HUES64 (cell line): ENCODE measurements around the gene GBF1.

Experiments
- H3K27ac ChIP-seq: 2 replicates; pipeline ENCODE4 v1.7.0; 2013; ENCODE audit warnings: low read depth, low read length, inconsistent platforms
- H3K27me3 ChIP-seq: 2 replicates; pipeline ENCODE4 v1.6.1; 2013; ENCODE audit warnings: mild to moderate bottlenecking, low read length; ENCODE audit not compliant: insufficient read depth
- H3K36me3 ChIP-seq: 2 replicates; pipeline ENCODE4 v1.6.1; 2013; ENCODE audit warnings: mild to moderate bottlenecking, low read length; ENCODE audit not compliant: insufficient read depth
- H3K4me1 ChIP-seq: 2 replicates; pipeline ENCODE4 v1.6.1; 2013; ENCODE audit warnings: mild to moderate bottlenecking, low read length, moderate library complexity; ENCODE audit not compliant: insufficient read depth
- H3K4me3 ChIP-seq: 2 replicates; pipeline ENCODE4 v1.5.1; 2013; ENCODE audit warnings: mild to moderate bottlenecking, low read length, moderate library complexity
- H3K9ac ChIP-seq: 2 replicates; pipeline ENCODE4 v1.6.1; 2013; ENCODE audit warnings: mild to moderate bottlenecking, low read depth, low read length
- H3K9me3 ChIP-seq: 2 replicates; pipeline ENCODE4 v1.6.1; 2013; ENCODE audit warnings: low read depth, low read length; ENCODE audit not compliant: insufficient read depth
- WGBS: fragments of 150-250, 120-280 bp; methylation state at CpG from one replicate; pipeline ENCODE4 v1.1.7; 2013; ENCODE audit warnings: missing lambda C conversion rate; 5-methylcytosine and 5-hydroxymethylcytosine counted together

Gene GBF1

DNA sequence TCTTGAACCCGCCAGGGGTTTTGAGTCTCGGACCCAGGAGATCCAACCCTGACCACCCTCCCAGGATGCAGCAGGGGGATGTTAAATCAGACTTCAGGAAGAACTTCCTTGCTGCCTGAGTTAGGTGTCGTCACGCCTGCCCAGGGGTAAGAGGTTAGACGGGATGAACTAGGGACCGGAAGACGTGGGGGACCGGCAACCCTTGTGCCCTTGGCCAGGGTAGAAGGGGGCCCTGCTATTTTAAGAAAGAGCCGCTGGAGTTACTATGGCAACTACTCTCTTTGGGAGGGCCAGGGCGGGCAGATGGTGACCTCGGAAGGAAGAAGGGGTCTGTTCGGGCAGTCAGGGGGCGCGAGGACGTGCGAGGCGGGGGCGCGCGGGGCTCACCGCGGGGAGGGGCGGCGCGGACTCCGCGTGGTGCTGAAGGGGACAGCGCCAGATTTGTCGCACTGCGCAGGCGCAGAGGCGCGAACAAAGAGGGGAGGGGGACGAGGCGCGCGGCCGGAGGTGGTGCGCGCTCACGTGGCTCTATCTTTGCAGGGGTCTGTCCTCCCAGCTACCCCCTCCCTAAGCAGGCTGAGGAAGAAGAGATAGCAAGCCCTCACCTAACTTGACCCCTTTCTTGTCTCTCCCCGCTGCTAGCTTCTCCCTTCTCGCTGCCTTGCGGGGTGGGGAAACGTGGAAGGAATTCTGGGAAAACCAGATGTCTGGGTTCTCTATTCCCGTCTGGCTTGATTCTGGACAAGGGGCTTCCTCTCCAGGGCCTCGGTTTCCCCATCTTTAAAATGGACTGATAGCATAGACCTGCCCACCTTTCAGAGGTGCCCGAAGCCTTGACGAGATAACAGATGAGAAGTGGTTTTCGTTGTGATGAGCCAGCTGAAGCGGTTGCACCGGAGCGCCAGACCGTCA is 174.2 kb downstream of the GBF1 start:
- Histone ChIP-seq H3K36me3 (peaks cover 16% of the 10 kb centered on the region), H3K9me3 (no peaks in the 10 kb centered on the region), H3K9ac (no peak overlapping the region), H3K27me3 (peaks cover 12% of the 10 kb centered on the region), H3K27ac (peak overlapping the region; percentile 57; the same call in 1 of the 2 replicates), H3K4me1 (peaks cover 10% of the 10 kb centered on the region), H3K4me3 (peak overlapping the region; percentile 72)
- 1% methylated on average over 53 of the region's 54 CpGs for WGBS

- Histone ChIP-seq H3K27me3 (peaks cover 12% of the 10 kb centered on the region), H3K4me3 (peak overlapping the region; percentile 72), H3K4me1 (peaks cover 10% of the 10 kb centered on the region), H3K36me3 (peaks cover 17% of the 10 kb centered on the region), H3K9ac (0 out of 2 replicates have a peak overlapping the region, but pooled peaks have one; percentile 78), H3K27ac (peak overlapping the region; percentile 86; the same call in 1 of the 2 replicates), H3K9me3 (no peaks in the 10 kb centered on the region)
- WGBS: under 1% methylated on average over 14 of the region's 21 CpGs
These were observed 174.9 kb downstream of the GBF1 start for GRCh38 chr10:102420181-102420713.

GRCh38 chr10:102420714-102421506 is 175.6 kb downstream of the GBF1 start, which contains the start of gene FBXL15:
TSS of gene FBXL15 (plus strand) at chr10:102420836. CDS start at chr10:102421130, 294 bp downstream.
- Histone ChIP-seq H3K9ac (peak within 1 kb of the TSS; percentile 78), H3K9me3 (no peaks in the 10 kb centered on the region), H3K27ac (peak within 1 kb of the TSS; percentile 86; the same call in 1 of the 2 replicates), H3K4me3 (peak within 1 kb of the TSS; percentile 72), H3K36me3 (peaks cover 17% of the 10 kb centered on the region), H3K4me1 (peaks cover 10% of the 10 kb centered on the region), H3K27me3 (peaks cover 12% of the 10 kb centered on the region)
- under 1% methylated on average over 66 of the region's 66 CpGs for WGBS

DNA sequence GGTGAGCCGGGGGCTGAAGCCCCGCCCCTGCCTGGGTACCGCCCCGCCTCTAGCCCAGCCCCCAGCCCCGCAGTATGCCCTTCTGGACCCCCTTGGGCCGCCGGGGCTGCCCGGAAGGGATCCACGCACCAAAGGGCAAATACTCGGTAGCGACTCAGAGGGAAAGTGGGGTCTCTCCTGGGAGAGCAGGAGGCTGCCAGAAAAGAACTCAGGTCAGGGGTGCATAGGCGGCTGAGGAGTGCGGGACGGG is 176.1 kb downstream of the GBF1 start:
- H3K36me3 ChIP-seq: peaks cover 17% of the 10 kb centered on the region
- H3K4me3 ChIP-seq: peak overlapping the region; percentile 72
- H3K9ac ChIP-seq: peak overlapping the region; percentile 78
- no peaks in the 10 kb centered on the region for H3K9me3 ChIP-seq
- H3K4me1 ChIP-seq: peaks cover 10% of the 10 kb centered on the region
- peak overlapping the region; percentile 86; the same call in 1 of the 2 replicates for H3K27ac ChIP-seq
- peaks cover 12% of the 10 kb centered on the region for H3K27me3 ChIP-seq
- WGBS: 1% methylated on average over 14 of the region's 14 CpGs

GRCh38 chr10:102421757-102422512 is 176.6 kb downstream of the GBF1 start:
- Histone ChIP-seq H3K36me3 (peaks cover 17% of the 10 kb centered on the region), H3K4me3 (peak overlapping the region; percentile 72), H3K27me3 (peaks cover 12% of the 10 kb centered on the region), H3K9ac (peak overlapping the region; percentile 78), H3K9me3 (no peaks in the 10 kb centered on the region), H3K4me1 (peaks cover 10% of the 10 kb centered on the region), H3K27ac (no peak overlapping the region; the same call in 1 of the 2 replicates)
- 5% methylated on average over 62 of the region's 62 CpGs for WGBS

- H3K27ac ChIP-seq: no peak overlapping the region
- 18% methylated on average over 28 of the region's 28 CpGs for WGBS
- H3K27me3 ChIP-seq: peaks cover 12% of the 10 kb centered on the region
- H3K4me3 ChIP-seq: peak overlapping the region; percentile 72
- H3K36me3 ChIP-seq: peaks cover 17% of the 10 kb centered on the region
- H3K9ac ChIP-seq: 0 out of 2 replicates have a peak overlapping the region, but pooled peaks have one; percentile 78
- no peaks in the 10 kb centered on the region for H3K9me3 ChIP-seq
- peaks cover 10% of the 10 kb centered on the region for H3K4me1 ChIP-seq
These were observed 177.3 kb downstream of the GBF1 start for GRCh38 chr10:102422545-102423129.

- H3K27me3 ChIP-seq: peaks cover 9% of the 10 kb centered on the region
- no peaks in the 10 kb centered on the region for H3K9me3 ChIP-seq
- H3K27ac ChIP-seq: no peak overlapping the region
- H3K4me1 ChIP-seq: peaks cover 6% of the 10 kb centered on the region
- no peak overlapping the region for H3K4me3 ChIP-seq
- H3K9ac ChIP-seq: no peak overlapping the region
- WGBS: 95% methylated on average over 13 of the region's 13 CpGs
- H3K36me3 ChIP-seq: peaks cover 17% of the 10 kb centered on the region
These were observed 178.1 kb downstream of the GBF1 start for GRCh38 chr10:102423372-102423968.

DNA sequence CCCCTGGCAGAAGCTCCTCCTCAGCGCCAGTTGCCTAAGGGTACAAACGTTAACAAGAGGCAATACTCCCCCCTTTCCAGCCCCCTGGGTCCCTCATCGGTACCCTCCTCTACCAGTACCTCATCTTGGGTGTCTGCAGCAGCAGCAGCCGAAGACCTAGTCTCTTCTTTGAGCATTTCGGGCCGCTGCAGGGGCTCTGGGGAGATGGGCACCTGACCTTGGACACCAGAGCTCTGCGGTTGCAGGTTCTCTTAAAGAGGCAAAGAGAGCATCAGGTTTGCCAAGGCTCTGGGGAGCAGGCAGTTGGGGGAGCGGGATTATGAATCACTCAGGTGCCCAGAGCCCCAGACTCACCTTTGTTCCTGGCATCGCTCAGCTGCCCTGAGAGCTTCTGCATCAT is 178.8 kb downstream of the GBF1 start:
- H3K9ac ChIP-seq: no peak overlapping the region
- H3K27me3 ChIP-seq: peaks cover 9% of the 10 kb centered on the region
- no peak overlapping the region for H3K27ac ChIP-seq
- no peaks in the 10 kb centered on the region for H3K9me3 ChIP-seq
- H3K4me3 ChIP-seq: no peak overlapping the region
- H3K4me1 ChIP-seq: peaks cover 6% of the 10 kb centered on the region
- 89% methylated on average over 9 of the region's 9 CpGs for WGBS
- H3K36me3 ChIP-seq: peaks cover 17% of the 10 kb centered on the region

- peaks cover 6% of the 10 kb centered on the region for H3K4me1 ChIP-seq
- no peak overlapping the region for H3K9ac ChIP-seq
- peaks cover 17% of the 10 kb centered on the region for H3K36me3 ChIP-seq
- 86% methylated on average over 6 of the region's 6 CpGs for WGBS
- H3K9me3 ChIP-seq: no peaks in the 10 kb centered on the region
- H3K27ac ChIP-seq: no peak overlapping the region
- H3K4me3 ChIP-seq: no peak overlapping the region
- peaks cover 9% of the 10 kb centered on the region for H3K27me3 ChIP-seq
These were observed 179.6 kb downstream of the GBF1 start for GRCh38 chr10:102424916-102425315.

- Histone ChIP-seq H3K9me3 (no peaks in the 10 kb centered on the region), H3K4me3 (no peak overlapping the region), H3K27ac (no peak overlapping the region), H3K9ac (no peak overlapping the region), H3K27me3 (peaks cover 9% of the 10 kb centered on the region), H3K36me3 (peaks cover 17% of the 10 kb centered on the region), H3K4me1 (peaks cover 6% of the 10 kb centered on the region)
- WGBS: 80% methylated on average over 1 of the region's 1 CpG
These were observed 180.1 kb downstream of the GBF1 start for GRCh38 chr10:102425444-102425843.
